Ovary (tissue), 3 donors: ENCODE measurements around the gene RAD23B.

Source experiments
- EP300 ChIP-seq: sonication (generic); formaldehyde crosslinking; IDR thresholded peaks from one replicate; pipeline ENCODE4 v1.6.1; 2017; ENCODE audit warnings: antibody characterized with exemption
- POLR2A ChIP-seq: fragments of 450-650 bp; IDR thresholded peaks from one replicate; pipeline ENCODE4 v1.6.1; 2017; ENCODE audit warnings: antibody characterized with exemption, mild to moderate bottlenecking, moderate library complexity
- TF ChIP-seq, protein P1 (sequence below), 3 donors: fragments of 450-650 bp in 2 of 3; fragments of 200-600 bp in 1 of 3; IDR thresholded peaks; one replicate each; pipeline versions ENCODE4 v1.5.1 to v1.8.0; 2016 to 2022; ENCODE audit warnings: antibody characterized with exemption in 3 of 3, mild to moderate bottlenecking in 1 of 3
- donor health status: DM: no; HTN: no; CAD: no.

DNA sequence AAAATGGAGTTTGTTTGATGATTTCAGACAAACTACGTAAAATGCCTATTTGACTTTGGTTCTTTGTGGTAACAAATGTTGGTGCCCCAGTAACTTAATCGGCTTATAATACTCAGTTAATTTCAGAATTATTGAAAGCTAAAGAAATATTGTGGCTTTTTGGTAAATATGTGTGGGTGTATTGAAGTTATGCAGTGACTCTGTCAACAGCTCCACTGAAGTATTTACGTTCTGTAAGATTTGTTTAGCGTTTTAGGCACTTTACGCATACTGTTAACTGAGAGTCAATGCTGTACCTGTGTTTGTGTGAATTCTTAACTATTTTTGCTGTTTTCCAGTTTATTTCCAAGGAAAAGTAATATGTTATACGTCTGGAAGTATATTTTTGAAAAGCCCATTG is 2.2 kb downstream of the RAD23B start:
- TF ChIP-seq, protein P1, sequence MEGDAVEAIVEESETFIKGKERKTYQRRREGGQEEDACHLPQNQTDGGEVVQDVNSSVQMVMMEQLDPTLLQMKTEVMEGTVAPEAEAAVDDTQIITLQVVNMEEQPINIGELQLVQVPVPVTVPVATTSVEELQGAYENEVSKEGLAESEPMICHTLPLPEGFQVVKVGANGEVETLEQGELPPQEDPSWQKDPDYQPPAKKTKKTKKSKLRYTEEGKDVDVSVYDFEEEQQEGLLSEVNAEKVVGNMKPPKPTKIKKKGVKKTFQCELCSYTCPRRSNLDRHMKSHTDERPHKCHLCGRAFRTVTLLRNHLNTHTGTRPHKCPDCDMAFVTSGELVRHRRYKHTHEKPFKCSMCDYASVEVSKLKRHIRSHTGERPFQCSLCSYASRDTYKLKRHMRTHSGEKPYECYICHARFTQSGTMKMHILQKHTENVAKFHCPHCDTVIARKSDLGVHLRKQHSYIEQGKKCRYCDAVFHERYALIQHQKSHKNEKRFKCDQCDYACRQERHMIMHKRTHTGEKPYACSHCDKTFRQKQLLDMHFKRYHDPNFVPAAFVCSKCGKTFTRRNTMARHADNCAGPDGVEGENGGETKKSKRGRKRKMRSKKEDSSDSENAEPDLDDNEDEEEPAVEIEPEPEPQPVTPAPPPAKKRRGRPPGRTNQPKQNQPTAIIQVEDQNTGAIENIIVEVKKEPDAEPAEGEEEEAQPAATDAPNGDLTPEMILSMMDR (IDR thresholded peaks at IDR 0.05) = no peak
- TF ChIP-seq EP300 (no peak), POLR2A (no peak)
